ENCODE data around the gene EEF2K.

DNA sequence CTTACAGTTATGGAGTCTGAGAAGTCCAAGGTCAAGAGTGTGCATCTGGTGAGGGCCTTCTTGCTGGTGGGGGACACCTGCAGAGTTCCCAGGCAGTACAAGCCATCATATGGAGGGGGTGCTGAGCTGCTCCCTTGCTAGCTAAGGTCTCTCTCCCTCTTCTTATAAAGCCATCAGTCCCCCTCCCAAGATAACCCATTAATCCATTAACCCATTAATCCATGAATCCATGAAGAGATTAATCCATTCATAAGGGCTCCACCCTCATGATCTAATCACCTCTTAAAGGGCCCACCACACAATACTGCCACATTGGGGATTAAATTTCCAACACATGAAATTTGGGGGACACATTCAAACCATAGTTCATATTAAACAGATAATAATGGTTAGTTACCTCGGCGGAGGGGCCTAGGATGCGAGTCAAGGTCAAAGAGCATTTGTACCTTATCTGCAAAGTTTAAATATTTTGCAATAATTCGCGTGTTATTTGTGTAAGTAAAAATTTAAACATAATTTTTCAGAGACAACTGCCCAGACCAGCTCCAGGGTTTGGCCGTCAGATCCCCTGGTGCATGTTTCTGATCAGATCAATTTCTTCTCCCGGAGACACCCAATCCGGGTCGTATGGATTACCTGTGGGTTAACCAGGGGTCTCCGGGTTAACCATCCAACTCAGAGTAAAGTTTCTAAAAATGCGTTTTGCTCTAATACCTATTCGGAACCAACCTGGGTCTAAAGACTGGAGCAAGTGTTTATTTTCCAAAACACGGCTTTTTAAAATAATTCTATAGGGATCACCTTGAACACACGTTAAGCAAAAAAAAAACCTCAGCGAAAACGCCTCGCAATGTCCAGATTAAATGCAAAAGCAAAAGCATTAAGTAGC lies 90.4 kb downstream of the EEF2K start:
- TF ChIP-seq POLR2AphosphoS5 (IDR thresholded peaks at IDR 0.05; ENCODE audit: low read depth, low read length), result no peak
- TF ChIP-seq, protein P1, sequence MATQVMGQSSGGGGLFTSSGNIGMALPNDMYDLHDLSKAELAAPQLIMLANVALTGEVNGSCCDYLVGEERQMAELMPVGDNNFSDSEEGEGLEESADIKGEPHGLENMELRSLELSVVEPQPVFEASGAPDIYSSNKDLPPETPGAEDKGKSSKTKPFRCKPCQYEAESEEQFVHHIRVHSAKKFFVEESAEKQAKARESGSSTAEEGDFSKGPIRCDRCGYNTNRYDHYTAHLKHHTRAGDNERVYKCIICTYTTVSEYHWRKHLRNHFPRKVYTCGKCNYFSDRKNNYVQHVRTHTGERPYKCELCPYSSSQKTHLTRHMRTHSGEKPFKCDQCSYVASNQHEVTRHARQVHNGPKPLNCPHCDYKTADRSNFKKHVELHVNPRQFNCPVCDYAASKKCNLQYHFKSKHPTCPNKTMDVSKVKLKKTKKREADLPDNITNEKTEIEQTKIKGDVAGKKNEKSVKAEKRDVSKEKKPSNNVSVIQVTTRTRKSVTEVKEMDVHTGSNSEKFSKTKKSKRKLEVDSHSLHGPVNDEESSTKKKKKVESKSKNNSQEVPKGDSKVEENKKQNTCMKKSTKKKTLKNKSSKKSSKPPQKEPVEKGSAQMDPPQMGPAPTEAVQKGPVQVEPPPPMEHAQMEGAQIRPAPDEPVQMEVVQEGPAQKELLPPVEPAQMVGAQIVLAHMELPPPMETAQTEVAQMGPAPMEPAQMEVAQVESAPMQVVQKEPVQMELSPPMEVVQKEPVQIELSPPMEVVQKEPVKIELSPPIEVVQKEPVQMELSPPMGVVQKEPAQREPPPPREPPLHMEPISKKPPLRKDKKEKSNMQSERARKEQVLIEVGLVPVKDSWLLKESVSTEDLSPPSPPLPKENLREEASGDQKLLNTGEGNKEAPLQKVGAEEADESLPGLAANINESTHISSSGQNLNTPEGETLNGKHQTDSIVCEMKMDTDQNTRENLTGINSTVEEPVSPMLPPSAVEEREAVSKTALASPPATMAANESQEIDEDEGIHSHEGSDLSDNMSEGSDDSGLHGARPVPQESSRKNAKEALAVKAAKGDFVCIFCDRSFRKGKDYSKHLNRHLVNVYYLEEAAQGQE (IDR thresholded peaks at IDR 0.05; ENCODE audit: insufficient read depth in 1 of 2, low read depth in 2 of 2, low read length in 2 of 2), result no peak
- TF ChIP-seq SIN3A (IDR thresholded peaks at IDR 0.05; ENCODE audit: borderline replicate concordance, insufficient read depth, low read length), result no peak
- no peak for TF ChIP-seq TAF1 (IDR thresholded peaks at IDR 0.05; ENCODE audit: borderline replicate concordance, insufficient read depth, low read length)
